PC-9 (cell line): ENCODE data around the gene JPH2.

ENCODE experiments used
- CTCF ChIP-seq: fragments of 200-600 bp; sonication (generic); conservative IDR thresholded peaks from 2 replicates; pipeline ENCODE4 v1.6.1; 2017; ENCODE audit warnings: mixed run types, antibody characterized with exemption, mild to moderate bottlenecking, moderate library complexity
- EZH2 ChIP-seq: fragments of 200-600 bp; sonication (generic); IDR thresholded peaks from 2 replicates; pipeline ENCODE4 v1.8.0; 2017; ENCODE audit warnings: antibody characterized with exemption, low read depth

GRCh38 chr20:44200983-44201382 is 14.0 kb upstream of the JPH2 start:
- no peak for TF ChIP-seq CTCF
- TF ChIP-seq EZH2: no peak
